Esophagus muscularis mucosa (tissue), 3 donors: Measurements from ENCODE around the gene DSP.

Source experiments
- CTCF ChIP-seq, 3 experiments: fragments of 200-600 bp in 2 of 3; fragments of 450-650 bp in 1 of 3; sonication (generic) in 2 of 3; IDR thresholded peaks; one replicate each; pipeline ENCODE4 v1.5.1; 2017 to 2019; ENCODE audit warnings: antibody characterized with exemption in 3 of 3, mild to moderate bottlenecking in 2 of 3, moderate library complexity in 1 of 3
- POLR2AphosphoS5 ChIP-seq, 2 donors: sonication (generic); formaldehyde crosslinking; IDR thresholded peaks; one replicate each; pipeline ENCODE4 v1.6.1; 2017; ENCODE audit warnings: antibody characterized with exemption in 2 of 2

- TF ChIP-seq CTCF (IDR thresholded peaks at IDR 0.05) (no peak), POLR2AphosphoS5 (IDR thresholded peaks at IDR 0.05) (no peak)
Observed at GRCh38 chr6:7546896-7547295, 5.4 kb downstream of the DSP start.
